Hematopoietic multipotent progenitor cell treated with erythropoietin and hydrocortisone succinate and interleukin-3 and kit ligand, for 15 days (in vitro differentiated cells): ENCODE data around the gene PEPD.

Experiments
- DNase-seq: peaks from one replicate; pipeline ENCODE4 v3.0.0-alpha.2; 2015; ENCODE audit warnings: low spot score

Gene PEPD

DNA sequence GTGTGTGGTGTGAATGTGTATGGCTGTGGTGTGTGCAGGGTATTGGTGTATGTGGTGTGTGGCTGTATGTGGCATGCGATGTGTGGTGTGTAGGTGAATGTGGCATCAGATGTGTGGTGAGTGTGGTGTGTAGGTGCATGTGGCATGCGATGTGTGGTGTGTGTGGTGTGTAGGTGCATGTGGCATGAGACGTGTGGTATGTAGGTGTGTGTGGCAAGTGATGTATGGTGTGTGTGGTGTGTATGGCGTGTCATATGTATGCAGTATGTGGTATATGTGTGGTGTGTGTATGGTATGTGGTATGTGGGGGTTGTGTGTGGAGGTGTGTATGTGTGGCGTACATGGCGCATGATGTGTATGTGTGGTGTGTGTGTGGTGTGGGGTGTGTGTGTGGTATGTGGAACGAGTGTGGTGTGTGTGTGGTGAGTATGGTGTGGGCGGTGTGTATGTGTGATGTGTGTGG lies 63.4 kb downstream of the PEPD start:
- DNase-seq: no peak

DNA sequence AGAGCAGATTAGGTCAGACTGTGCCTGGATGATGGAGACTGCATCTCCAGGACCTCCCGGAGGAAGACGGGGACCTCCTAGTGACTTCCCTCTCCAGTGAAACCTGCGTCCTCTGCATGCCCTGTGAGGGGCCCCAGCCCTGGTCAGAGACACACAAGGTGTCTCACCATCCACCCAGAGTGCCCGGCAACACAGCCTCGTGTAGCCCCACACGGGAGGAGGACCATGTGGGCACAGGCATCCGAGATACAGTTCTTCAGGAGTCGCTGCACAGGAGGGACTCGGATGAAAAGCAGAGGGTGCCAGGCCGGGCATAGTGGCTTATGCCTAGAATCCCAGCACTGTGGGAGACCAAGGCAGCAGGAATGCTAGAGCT lies 64.8 kb downstream of the PEPD start:
- no peak for DNase-seq

DNA sequence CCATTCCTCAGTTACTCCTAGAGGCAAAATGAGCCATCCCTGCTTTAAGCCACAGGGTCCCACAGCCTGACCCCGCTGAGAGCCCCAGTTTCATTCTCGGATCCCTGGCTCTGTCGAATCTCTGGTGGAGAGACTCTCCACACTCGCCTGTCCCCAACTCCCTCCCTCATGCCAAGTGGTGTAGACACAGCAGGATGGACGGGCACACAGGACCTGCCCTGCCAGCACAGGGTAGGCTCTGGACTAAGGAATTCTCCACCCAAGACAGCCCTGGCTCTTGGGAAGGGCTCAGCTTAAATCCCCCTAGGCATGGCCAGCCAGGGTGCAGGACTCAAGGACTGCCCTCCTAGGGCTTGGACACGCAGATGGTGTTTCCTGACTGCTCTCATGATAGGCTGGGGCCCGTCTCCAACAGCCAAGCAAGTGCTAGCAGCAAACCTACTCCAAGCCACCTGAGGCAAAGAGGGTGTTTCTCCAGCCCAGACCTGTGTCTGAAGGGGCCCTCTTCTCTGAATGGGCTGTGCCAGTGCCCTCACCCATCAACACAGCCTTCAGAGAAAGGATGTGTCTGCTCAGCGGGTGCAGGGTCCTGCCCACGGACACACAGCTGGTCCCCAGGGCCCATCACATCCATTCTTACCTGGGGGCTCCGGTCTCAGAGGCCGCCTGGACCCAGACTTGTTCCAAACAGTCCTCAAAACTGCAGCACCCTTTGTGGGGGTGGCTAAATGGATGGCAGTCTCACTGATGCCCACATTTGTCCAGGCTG lies 65.3 kb downstream of the PEPD start:
- no peak for DNase-seq

DNA sequence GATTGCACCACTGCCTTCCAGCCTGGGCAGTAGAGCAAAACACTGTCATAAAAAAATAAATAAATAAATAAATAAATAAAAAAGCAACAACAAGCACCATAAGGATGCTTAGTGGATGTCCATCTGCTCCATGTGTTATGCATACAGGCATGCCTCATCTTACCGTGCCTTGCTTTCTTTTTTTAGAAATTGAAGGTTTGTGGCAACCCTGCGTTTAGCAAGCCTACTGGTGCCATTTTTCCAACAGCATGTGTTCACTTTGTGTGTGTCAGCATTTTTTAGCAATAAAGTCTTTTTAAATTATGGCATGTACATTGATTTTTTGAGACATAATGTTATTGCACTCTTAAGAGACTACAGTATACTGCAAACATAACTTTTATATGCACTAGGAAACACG lies 68.3 kb downstream of the PEPD start:
- no peak for DNase-seq

DNA sequence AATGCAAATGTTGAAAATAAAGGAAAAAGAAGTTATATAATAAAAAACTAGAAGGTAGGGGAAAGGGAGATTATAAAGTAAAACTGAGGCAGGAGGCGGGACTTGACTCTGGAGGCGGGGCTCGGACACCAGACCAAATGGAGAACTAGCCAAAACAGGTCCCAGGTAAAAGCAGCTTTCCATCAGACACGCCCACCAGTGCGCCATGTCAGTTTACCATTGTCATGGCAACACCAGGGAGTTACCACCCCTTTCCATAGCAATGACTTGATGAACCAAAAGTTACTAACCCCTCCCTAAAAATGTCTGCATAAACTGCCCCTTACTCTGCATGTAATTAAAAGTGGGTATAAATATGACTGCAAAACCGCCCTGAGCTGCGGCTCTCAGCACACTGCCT lies 70.9 kb downstream of the PEPD start:
- no peak for DNase-seq

DNA sequence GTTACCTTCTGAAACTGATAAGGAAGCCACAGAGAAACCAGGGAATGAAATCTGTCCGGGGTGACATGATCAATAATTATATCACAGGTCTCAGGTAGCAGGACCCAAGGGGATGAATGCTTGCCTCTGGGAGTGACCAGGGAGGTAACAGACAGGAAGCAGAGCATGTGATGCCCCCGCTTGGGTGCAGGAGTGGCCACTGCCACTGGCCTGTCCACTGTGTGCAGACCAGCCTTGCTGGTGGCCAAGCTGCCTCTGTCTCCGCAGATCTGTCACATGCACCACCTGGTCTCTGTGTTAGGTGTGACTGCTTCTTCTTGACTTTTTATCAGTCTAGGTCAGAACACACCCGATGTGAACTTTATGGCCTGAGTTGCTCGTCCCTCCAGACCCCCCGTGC lies 71.8 kb downstream of the PEPD start:
- DNase-seq: no peak

DNA sequence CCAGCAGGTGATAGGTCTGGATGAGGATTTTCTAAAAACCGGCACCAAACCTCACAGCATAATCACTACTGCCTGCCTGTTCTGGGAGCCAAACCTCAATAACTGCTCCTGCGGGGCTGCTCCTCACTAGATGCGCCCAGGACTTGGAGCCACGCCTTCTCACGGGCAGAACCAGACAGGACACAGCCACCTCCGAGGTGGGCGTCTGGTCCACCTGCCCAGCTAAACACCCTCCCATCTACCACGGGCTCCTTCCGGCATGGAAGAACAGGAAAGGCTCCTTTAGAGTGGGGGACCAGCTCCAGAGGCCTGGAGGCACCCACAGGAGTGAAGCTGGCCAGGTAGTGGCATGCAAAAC lies 73.5 kb downstream of the PEPD start:
- no peak for DNase-seq

DNA sequence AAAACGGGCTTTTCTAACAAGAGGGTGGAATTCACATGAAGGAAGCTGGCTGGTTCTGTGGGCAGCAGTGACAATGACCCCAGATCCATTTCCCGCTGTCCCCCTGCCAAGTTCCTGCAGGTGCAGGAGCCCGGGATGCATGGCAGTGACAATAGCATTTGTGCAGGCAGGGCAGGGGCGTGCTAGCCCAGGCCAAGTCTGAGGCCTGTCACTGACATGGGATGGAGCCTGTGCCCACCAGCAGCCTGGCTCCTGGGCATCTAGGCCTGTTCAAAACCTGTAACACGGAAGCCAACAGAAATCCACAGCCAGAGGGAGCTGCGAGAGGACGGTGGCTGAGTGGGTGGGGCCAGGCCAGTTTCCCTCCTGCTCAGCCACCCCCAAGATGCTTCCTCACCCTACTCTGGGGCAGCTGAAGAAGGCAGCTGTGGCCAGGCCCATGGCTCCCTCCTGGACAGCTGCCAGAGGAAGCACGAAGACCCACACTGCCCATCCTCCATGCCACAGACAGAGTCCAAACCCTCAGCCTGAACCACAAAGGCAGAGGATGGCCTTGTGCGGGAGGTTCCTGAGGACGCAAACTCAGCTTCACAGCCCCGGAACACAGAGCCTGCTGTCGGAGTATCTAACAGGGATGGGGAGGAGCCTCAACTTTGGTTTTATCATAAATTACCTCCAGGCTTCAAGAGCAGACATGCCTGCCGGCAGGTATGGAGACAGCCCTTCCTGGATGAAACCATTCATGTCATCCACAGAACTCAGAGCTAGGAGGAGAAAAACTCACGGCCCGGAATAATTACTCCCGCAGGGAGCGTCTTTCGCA lies 74.0 kb downstream of the PEPD start:
- no peak for DNase-seq

DNA sequence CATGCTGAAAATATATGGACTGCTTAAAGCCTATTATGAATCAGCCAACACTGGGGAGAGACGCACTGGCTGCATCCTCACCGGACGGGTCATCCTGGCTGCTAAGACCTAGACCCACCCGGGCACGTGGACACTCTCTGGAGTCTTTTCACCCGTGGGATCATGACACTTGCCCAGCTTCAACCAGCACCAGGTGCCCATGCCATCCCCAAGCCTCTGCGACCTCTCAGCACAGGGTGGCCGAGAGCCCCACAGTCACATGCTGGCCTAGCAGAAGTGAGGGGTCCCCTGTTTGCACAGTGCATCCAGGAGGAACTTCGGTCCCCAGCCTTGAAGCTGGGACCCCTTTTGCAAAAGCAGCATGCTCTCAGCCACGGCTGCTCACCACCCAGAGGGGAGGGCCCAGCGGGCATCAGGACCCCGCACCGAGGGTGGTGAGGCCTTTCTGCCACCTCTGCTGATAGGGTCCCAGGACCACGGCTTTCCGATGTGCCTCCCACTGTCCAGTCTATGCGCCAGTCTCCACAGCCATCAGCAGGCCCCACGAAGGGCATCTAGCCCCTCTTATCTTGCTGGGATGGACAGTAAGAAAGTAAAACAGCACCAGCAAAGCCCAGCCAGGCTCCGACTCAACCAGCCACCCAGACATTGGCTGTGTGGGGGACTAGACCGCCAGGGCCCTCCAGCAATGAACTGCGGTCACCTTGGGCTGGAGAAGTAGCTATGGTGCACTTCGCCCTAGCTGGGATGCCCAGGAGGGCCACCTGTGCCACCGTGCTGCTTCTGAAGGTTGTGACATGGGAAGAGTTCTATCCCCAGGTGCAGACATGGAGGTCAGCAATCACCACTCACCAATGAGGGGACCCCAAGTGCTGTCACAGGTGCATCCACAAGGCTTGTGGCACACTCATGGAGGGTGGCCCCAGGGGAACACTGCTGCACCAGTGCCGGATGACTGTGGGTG lies 75.0 kb downstream of the PEPD start:
- no peak for DNase-seq

DNA sequence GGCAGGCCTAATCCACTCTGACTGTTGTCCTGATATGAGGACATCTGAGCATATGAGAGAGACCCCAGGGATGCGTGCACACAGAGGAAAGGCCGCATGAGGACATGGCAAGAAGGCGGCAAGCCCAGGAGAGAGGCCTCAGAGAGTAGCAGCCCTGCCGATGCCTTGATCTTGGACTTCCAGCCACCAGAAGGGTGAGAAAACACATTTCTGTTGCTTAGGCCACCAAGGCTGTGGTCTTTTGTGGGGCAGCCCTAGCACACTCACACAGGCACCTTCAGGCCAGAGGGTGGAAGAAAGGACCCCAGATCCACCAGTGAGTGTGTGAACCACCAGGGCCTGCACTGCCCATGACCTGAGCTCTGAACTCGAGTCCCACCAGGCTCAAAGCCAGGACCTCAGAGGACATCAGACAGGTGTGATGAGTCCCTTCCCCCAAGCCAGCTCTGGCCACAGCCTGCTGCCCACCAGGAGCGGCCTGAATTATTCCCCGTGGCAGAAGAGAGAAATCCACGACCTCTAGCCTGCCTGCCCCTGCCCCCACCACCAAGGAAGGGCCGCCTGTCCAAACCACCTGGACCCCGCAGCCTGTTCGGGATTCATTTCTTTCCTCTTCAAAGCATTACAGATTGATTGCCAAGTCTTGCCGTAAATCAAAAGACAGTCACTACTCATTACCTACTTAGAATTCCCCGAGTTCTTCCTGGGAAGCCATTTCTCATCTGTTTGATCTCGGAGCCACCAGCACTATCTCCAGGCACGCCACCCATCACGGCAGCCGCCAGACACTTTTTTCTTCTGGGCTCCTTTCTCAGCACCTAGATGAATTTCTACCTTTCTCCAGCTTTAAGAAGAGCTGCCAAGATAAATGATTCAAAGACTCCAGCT lies 75.9 kb downstream of the PEPD start:
- DNase-seq: no peak

DNA sequence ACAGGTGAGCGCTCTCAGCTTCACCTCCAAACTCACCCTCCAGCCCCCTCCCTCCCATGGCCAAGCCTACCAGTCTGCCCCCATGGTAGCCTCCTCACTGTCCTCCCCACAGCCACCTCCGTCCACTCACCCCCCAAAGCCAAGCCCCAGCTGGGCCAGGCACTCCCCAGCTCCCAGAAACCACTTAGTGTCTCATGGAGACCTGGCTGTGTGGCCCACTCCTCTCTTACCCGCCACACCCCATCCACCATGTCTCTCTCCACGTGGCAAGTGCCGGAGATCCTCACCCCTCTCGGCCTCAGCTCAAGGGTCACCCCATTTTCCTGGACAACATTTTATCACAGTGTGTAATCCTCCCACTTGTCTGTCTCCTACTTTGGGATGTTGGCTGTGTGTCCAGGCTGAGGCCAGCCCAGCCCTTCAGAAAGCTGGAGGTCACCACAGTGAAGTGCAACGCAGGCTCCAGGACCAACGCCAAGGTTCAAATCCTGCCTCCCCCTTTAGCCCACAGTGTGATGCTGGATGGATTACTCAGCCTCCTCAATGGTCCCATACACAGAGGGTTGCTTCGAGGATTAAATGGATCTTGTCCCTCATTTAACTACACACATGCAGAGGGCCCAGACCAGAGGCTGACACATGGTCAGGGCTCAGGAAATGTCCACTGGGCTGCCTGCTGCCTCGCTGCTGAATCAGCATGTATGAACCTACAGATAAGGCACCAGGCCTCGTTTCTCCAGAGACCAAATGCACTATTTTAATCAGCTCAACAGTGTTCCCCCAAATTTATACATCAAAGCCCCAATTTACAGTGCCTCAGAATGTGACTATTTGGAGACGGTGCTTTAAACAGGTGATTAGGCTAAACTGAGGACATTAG lies 76.8 kb downstream of the PEPD start:
- no peak for DNase-seq

DNA sequence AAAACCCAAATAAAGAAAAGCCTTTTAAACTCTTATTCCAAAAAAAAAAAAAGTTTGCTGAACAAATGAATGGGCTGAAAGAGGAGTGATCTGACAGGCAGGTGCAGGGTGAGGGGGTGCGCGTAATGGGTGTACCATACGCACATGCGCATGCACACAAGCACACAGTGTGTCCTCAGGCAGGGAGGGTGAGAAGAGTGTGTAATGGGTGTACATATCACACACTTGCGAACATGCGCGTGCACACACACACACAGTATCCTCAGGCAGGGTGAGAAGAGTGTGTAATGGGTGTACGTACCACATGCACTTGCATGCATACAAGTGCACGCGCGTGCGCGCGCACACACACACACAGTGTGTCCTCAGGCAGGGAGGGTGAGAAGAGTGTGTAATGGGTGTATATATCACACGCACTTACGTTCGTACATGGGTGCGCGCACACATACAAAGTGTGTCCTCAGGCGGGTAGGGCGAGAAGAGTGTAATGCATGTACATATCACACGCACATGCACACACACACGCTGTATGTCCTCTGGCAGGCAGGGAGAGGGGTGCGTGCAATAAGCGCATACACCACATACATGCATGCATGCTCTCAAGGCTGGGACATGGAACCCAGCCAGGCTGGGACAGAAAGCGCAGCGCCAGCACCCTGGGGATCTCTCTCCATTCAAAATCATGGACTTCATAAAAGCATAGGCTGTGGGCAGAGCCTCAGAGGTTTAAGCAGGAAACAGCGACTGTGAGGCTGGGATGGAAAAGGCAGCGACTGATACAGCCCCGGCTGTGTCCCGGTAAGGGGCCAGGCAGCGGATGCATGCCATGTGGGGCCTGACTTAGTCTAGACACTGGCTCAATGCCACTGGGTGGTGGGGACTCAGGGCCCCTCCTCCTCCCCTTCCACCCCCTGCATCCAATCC lies 77.7 kb downstream of the PEPD start:
- no peak for DNase-seq

DNA sequence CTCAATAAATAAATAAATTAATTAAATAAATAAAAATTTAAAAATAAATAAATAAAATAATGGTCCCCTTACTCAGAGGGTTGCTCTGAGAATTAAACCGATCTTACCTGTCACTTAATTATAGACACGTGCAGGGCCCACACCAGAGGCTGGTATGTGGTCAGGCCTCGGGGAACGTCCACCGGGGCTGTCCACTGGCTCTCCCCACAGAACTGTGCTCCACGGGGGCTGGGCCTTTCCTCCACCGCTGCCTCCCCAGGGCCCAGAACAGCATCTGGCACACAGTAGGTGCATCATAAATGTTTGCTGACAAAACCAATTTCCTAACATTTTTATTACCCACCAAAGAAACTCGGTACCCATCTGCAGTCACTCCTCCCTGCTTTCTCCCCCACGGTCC lies 78.9 kb downstream of the PEPD start:
- no peak for DNase-seq

DNA sequence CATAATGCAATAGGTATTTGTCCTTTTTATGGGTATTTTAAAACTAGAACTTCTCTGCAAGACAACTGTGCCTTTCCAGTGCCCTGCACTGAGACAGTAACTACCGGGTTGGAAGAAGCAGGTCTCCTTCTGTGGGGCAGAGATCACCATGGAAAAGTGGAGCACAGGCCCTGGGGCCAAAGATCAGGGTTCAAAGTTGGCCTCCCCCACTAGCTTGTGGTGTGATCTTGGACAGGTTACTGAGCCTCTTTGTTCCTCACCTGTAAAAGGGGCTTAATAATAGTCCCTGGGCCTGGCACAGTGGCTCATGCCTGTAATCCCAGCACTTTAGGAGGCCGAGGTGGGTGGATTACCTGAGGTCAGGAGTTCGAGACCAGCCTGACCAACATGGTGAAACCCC lies 79.8 kb downstream of the PEPD start:
- no peak for DNase-seq

DNA sequence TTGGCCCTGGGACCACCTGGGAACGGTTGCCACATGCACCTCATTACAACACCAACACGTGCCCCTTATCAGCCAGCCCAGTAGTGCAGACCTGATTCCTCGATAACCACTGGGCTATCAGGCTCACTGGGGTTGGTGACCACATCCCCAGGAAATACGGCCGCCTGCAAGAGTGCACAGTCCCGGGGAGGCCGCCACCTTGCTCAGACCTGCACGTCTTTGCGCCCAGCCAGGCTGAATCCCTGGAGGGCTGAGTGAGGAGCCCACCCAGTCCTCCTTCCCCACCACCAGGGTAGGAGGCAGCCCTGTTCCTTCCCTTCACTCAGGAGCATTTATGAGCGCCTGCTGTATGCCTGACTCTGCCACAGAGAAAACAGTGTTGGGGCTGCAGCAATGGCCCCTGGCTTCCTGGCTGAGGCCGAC lies 80.3 kb downstream of the PEPD start:
- no peak for DNase-seq

DNA sequence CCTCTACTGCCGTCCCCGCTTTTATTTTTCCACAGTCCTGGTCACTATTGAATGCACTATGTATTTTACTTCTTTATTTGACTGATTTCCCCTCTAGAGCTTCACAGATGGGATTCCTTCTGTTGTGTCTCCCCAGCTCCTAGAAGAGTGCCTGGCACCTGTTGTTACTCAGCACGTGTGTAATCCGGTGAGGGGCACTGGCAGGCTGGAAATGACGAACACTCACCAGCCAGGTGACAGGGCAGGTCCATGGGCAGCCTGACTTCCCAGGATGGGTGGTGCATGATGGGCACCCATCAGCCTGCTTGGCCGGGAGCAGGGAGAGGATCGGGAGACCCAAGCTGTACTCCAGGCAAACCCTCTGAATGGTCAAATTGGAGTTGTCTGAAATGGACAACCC lies 80.9 kb downstream of the PEPD start:
- no peak for DNase-seq

DNA sequence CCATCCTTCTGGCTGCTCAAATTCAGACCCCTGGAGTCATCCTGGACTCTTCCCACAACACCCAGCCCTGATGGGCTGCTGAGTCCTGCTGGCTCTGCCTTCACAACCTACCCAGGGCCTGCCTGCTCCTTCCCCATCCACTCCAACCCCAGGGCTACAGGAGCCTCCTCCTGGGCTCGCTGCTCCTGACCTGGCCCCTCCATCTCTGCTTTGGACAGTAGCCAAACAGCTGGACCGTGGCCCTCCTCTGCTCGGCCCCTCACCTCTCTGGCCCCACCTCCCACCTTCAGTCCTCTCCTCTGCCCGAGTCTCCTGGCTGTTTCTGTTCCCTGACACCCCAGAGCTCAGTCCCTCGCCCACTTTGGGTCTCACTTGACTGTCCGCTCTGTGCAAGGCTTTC lies 81.3 kb downstream of the PEPD start:
- DNase-seq: no peak

DNA sequence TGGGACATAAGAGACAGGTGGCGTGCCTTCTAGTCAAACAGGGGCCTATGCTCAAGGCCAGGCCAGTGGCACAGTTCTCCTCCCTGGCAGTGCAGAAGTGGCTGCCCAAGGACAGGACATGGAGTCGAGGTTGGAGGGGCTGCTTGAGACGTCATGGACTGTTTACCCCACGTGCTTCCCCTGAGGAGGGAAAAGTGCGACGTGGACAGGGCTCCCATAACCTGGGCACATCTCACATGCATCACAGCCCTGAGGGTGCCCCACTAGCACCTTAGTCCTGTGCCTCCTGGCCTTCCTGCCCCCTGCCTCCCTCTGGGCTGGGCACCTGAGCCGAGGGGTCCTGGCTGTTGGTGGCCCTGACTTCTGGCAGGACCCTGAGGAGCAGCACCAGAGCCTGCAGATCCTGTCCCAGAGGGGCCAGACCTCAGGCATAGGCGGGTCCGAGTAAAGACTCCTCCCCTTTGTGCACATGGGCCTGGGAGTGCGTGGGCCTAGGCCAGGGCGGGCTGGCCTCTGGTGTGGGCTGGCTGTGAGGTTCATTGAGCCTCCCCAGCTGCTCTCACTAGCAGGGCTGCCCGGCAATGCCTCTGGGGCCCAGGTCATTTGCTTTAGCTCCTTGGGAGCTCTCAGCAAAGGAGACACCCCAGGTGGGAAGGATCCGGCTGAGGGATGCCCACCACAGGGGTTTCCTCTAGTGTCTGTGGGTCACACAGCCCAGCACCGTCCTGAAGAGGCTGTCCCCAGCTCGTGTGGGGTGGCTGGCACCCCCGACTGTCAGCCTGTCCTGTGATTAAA lies 82.4 kb downstream of the PEPD start:
- no peak for DNase-seq
